PC-9 (cell line): ENCODE results near the gene AFAP1. TPM values are rescaled to one million over a fixed set of nuclear protein-coding genes. Genes with fewer than 3 reads are reported as not detected.

ENCODE experiments used
- BruUV-seq: library from RNA; stranded (reverse); fragments of 400-500 nt; replicated peaks from 2 replicates; lab custom pipeline; 2021; lab: Mats Ljungman, UMichigan
- CTCF ChIA-PET: fragments of 300-600 bp; sonication (Branson Sonifier 250); formaldehyde crosslinking; loops from one replicate; lab custom pipeline; 2022; ENCODE audit warnings: antibody characterized with exemption; lab: Charles Lee
- POLR2A ChIA-PET: fragments of 300-600 bp; sonication (Branson Sonifier 250); formaldehyde crosslinking; loops from one replicate; lab custom pipeline; 2022; ENCODE audit warnings: antibody characterized with exemption; ENCODE audit not compliant: unreplicated experiment; lab: Charles Lee
- DNase-seq, 2 experiments: peaks; one replicate each; pipeline versions ENCODE4 v3.0.0 to v3.0.0-alpha.2; 2015 to 2022; ENCODE audit warnings: mixed read lengths in 1 of 2
- H2AFZ ChIP-seq: fragments of 200-600 bp; sonication (generic); 2 replicates; pipeline ENCODE4 v1.8.1; 2017; ENCODE audit warnings: antibody characterized with exemption
- H3F3A ChIP-seq: fragments of 200-600 bp; sonication (generic); 2 replicates; pipeline ENCODE4 v1.8.1; 2017; ENCODE audit warnings: antibody characterized with exemption, mild to moderate bottlenecking, low read depth; ENCODE audit not compliant: insufficient read depth
- H3K27ac ChIP-seq: fragments of 200-600 bp; sonication (generic); 2 replicates; pipeline ENCODE4 v1.6.1; 2016; ENCODE audit warnings: mixed run types
- H3K27me3 ChIP-seq: fragments of 200-600 bp; sonication (generic); 2 replicates; pipeline ENCODE4 v1.6.1; 2016; ENCODE audit warnings: low read depth, mixed run types; ENCODE audit not compliant: insufficient read depth
- H3K36me3 ChIP-seq: fragments of 200-600 bp; sonication (generic); 2 replicates; pipeline ENCODE4 v1.6.1; 2016; ENCODE audit warnings: low read depth, mixed run types
- H3K4me1 ChIP-seq: fragments of 200-600 bp; sonication (generic); replicated peaks from 2 replicates; pipeline ENCODE4 v1.6.1; 2016; ENCODE audit warnings: mixed run types; ENCODE audit not compliant: insufficient read depth
- H3K4me2 ChIP-seq: fragments of 200-600 bp; sonication (generic); 2 replicates; pipeline ENCODE4 v1.6.1; 2017; ENCODE audit warnings: mixed run types
- H3K4me3 ChIP-seq: fragments of 200-600 bp; sonication (generic); 2 replicates; pipeline ENCODE4 v1.6.1; 2016; ENCODE audit warnings: mixed run types
- H3K79me2 ChIP-seq: fragments of 200-600 bp; sonication (generic); 2 replicates; pipeline ENCODE4 v1.6.1; 2017; ENCODE audit warnings: low read depth, mixed run types
- H3K9me2 ChIP-seq: fragments of 200-600 bp; sonication (generic); 2 replicates; pipeline ENCODE4 v1.8.1; 2017; ENCODE audit warnings: mild to moderate bottlenecking; ENCODE audit not compliant: insufficient read depth
- H3K9me3 ChIP-seq: fragments of 200-600 bp; sonication (generic); 2 replicates; pipeline ENCODE4 v1.8.1; 2016; ENCODE audit warnings: low read depth; ENCODE audit not compliant: insufficient read depth
- H4K20me1 ChIP-seq: fragments of 200-600 bp; sonication (generic); 2 replicates; pipeline ENCODE4 v1.8.1; 2017; ENCODE audit not compliant: insufficient read depth
- CTCF ChIP-seq: fragments of 200-600 bp; sonication (generic); conservative IDR thresholded peaks from 2 replicates; pipeline ENCODE4 v1.6.1; 2017; ENCODE audit warnings: mixed run types, antibody characterized with exemption, mild to moderate bottlenecking, moderate library complexity
- EZH2 ChIP-seq: fragments of 200-600 bp; sonication (generic); IDR thresholded peaks from 2 replicates; pipeline ENCODE4 v1.8.0; 2017; ENCODE audit warnings: antibody characterized with exemption, low read depth
- intact Hi-C: fragments of 100-400 bp; cut with micrococcal nuclease; formaldehyde crosslinking; loops from one replicate; pipeline ENCODE4 v1.10.0; 2022; ENCODE audit not compliant: unreplicated experiment
- total RNA-seq: library from RNA; stranded (reverse); gene quantifications from 2 replicates; pipeline ENCODE4 v1.2.3, GENCODE V29; 2021

AFAP1 gene
- total RNA-seq, 1 experiment from 2014 or later, result 69.6 TPM

DNA sequence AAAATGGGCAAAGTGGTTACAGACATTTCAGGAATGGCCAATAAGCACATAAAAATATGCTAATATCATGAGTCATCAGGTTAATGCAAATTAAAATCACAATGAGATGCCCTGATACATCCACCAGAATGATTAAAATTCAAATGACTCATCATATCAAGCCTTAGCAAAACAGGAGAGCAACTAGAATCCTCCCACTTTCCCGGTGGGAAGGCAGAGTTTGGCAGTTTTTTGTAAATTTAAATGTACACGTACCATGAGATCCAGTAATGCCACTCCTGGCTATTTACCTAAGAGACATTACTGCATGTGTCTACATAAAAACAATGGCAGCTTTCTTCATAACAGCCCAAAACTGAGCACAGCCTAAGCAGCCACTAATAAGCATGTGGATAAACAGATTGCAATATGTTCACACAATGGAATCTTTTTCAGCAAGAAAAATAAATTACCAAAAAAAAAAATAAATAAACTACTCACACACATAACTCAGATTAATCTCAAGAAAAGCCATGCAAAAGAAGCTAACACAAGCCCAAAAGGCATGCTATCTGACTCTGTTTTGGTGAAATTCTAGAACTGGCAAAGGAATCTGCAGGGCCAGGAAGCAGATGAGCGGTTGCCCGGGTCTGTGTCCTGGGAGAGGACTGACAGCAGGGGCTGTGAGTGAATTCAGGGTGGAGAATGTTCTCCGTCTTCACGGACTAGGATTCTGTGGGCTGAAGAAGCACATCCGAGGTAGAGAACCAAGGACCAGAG, 48.8 kb downstream of the AFAP1 start:
- Histone ChIP-seq H3K79me2 (peaks cover 94% of the 10 kb centered on the region), H3K4me1 (peaks cover 9% of the 10 kb centered on the region), H2AFZ (no peak overlapping the region), H4K20me1 (peaks cover 43% of the 10 kb centered on the region), H3K9me2 (no peaks in the 10 kb centered on the region), H3F3A (peaks cover 10% of the 10 kb centered on the region; the same call in 1 of the 2 replicates), H3K4me3 (no peak overlapping the region), H3K27me3 (no peaks in the 10 kb centered on the region), H3K36me3 (no peaks in the 10 kb centered on the region; the same call in 1 of the 2 replicates), H3K27ac (peak overlapping the region; percentile 19; the same call in 1 of the 2 replicates), H3K4me2 (no peak overlapping the region), H3K9me3 (no peaks in the 10 kb centered on the region; the same call in 1 of the 2 replicates)
- ChIA-PET POLR2A (no interaction called here), CTCF (no interaction called here)
- intact Hi-C loops, result no loop called here
- BruUV-seq, result no TSS peak
- no peak for TF ChIP-seq EZH2
- no peak for TF ChIP-seq CTCF
- no peak for DNase-seq

GRCh38 chr4:7887436-7887835, 52.2 kb downstream of the AFAP1 start:
- Histone ChIP-seq H3K27me3 (no peaks in the 10 kb centered on the region), H3K36me3 (no peaks in the 10 kb centered on the region; the same call in 1 of the 2 replicates), H4K20me1 (peaks cover 32% of the 10 kb centered on the region), H2AFZ (no peak overlapping the region), H3K4me3 (no peak overlapping the region), H3F3A (peaks cover 18% of the 10 kb centered on the region; the same call in 1 of the 2 replicates), H3K4me2 (no peak overlapping the region), H3K79me2 (peaks cover 98% of the 10 kb centered on the region), H3K9me2 (no peaks in the 10 kb centered on the region), H3K27ac (no peak overlapping the region), H3K4me1 (peaks cover 9% of the 10 kb centered on the region), H3K9me3 (no peaks in the 10 kb centered on the region; the same call in 1 of the 2 replicates)
- no peak for DNase-seq
- CTCF ChIA-PET, result interaction anchor here (0.6 kb wide), 1 partner anchor 538 kb away, joined by 3 read pairs; no protein-coding TSS in a partner anchor
- intact Hi-C loops, result no loop called here
- TF ChIP-seq CTCF, result no peak
- TF ChIP-seq EZH2, result no peak
- BruUV-seq, result no TSS peak
- POLR2A ChIA-PET, result no interaction called here

DNA sequence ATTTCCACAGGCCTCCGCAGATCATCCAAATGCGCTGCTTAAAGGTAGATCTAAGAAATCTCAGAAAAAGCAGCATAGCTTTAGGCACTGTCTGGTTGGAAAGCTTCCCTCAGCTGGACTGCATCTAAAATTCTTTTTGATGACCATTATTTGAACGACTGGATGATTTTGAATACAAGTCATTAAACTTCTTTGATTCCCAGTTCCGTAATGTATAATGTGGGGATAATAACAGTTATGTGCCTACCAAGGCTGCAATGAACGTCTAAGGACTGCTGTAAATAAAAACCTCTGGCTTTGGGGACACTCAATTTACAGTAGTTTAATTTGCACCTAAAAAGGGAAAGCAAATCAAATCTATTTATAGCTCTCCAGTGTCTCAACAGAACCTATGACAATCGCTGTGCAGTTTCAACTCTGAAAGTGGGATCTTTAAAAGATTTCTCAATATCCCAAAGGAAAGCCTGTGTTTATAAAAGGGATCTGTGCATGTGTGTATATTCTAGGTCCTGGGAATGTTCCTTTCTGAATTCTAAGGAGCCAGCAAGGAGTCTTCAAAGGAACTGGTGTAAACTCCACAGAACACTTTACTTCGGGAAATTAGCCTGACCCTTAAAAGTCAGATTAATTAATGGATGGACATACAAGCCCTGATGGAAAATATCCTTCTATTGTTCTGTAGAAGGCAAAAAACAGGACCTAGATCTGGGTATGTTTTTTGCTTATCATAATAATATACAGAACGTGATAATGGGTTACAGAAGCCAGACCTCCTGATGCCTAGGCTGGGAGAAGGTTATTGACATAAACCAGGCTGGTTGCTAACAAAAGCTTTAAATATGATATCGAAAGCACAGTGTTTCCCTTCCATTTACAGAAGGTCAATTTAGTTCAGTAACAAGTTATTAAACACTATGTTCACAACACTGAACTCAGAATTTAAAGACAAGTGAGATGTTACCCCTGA, 53.4 kb downstream of the AFAP1 start:
- DNase-seq, result no peak
- no peak overlapping the region for H3K4me3 ChIP-seq
- H3F3A ChIP-seq, result peaks cover 16% of the 10 kb centered on the region; the same call in 1 of the 2 replicates
- H3K79me2 ChIP-seq, result peaks cover 100% of the 10 kb centered on the region
- ChIA-PET POLR2A (no interaction called here), CTCF (no interaction called here)
- no peak overlapping the region for H3K27ac ChIP-seq
- H3K4me2 ChIP-seq, result no peak overlapping the region
- peaks cover 29% of the 10 kb centered on the region for H4K20me1 ChIP-seq
- BruUV-seq, result no TSS peak
- peaks cover 8% of the 10 kb centered on the region for H3K4me1 ChIP-seq
- intact Hi-C loops, result no loop called here
- no peak for TF ChIP-seq CTCF
- TF ChIP-seq EZH2, result no peak
- H2AFZ ChIP-seq, result no peak overlapping the region
- no peaks in the 10 kb centered on the region; the same call in 1 of the 2 replicates for H3K9me3 ChIP-seq
- no peaks in the 10 kb centered on the region for H3K9me2 ChIP-seq
- H3K27me3 ChIP-seq, result no peaks in the 10 kb centered on the region
- no peaks in the 10 kb centered on the region; the same call in 1 of the 2 replicates for H3K36me3 ChIP-seq
